ENCODE results near the gene B3GAT1. TPM values are rescaled to one million over a fixed set of nuclear protein-coding genes. Genes with fewer than 3 reads are reported as not detected.

B3GAT1 gene
- total RNA-seq, 1 experiment from 2014 or later: 34.3 TPM

GRCh38 chr11:134374171-134374570 lies 37.9 kb downstream of the B3GAT1 start:
- no CpG with 5 or more reads among the region's 9 CpGs for WGBS (ENCODE audit: extremely low coverage, insufficient read length, low lambda C conversion rate)
- Histone ChIP-seq H3K23ac (ENCODE audit: insufficient read length, low read depth, low read length) (no peak overlapping the region), H3K27me3 (ENCODE audit: insufficient read depth, low read length) (no peaks in the 10 kb centered on the region), H2BK15ac (ENCODE audit: low read depth, low read length) (no peak overlapping the region), H3K9me3 (ENCODE audit: control insufficient read depth, low read depth, low read length) (no peaks in the 10 kb centered on the region), H3K79me2 (ENCODE audit: insufficient read depth, low read length) (no peaks in the 10 kb centered on the region), H3K4me2 (ENCODE audit: insufficient read depth, insufficient read length, low read length) (no peak overlapping the region), H4K8ac (replicated peaks; ENCODE audit: insufficient read length, low read depth, low read length) (no peak overlapping the region), H3K18ac (ENCODE audit: insufficient read length, low read depth, low read length) (no peak overlapping the region), H3K79me1 (ENCODE audit: insufficient read depth, low read depth, low read length, poor library complexity, severe bottlenecking) (no peaks in the 10 kb centered on the region), H3K23me2 (ENCODE audit: insufficient read length, low read depth, low read length, poor library complexity, severe bottlenecking) (no peaks in the 10 kb centered on the region), H3K56ac (ENCODE audit: insufficient read length, low read depth, low read length) (no peak overlapping the region), H3K27ac (ENCODE audit: insufficient read length, low read depth, low read length) (no peak overlapping the region), H3T11ph (ENCODE audit: low read length) (no peak overlapping the region), H4K91ac (ENCODE audit: insufficient read length, low read depth, low read length) (no peak overlapping the region), H2BK20ac (ENCODE audit: low read depth, low read length, poor library complexity, severe bottlenecking) (no peak overlapping the region), H2AFZ (ENCODE audit: low read length) (no peak overlapping the region), H3K4me1 (ENCODE audit: insufficient read depth, low read length) (peaks cover 4% of the 10 kb centered on the region; the same call in 1 of the 2 replicates), H4K20me1 (ENCODE audit: control insufficient read depth, insufficient read depth, insufficient read length) (no peaks in the 10 kb centered on the region), H4K5ac (ENCODE audit: insufficient read length, low read depth, low read length) (no peak overlapping the region), H2AK5ac (ENCODE audit: insufficient read length, low read length) (no peak overlapping the region), H2BK12ac (ENCODE audit: insufficient read length, low read depth, low read length) (no peak overlapping the region), H2BK5ac (ENCODE audit: insufficient read length, low read length) (no peak overlapping the region), H3K14ac (ENCODE audit: insufficient read depth, low read length) (no peak overlapping the region), H2BK120ac (ENCODE audit: low read depth, low read length, poor library complexity, severe bottlenecking) (no peak overlapping the region), H3K4ac (ENCODE audit: low read depth, low read length) (no peak overlapping the region), H3K9ac (ENCODE audit: extremely low read depth, insufficient read length, low read length) (no peak overlapping the region)
- Mint-ChIP-seq H3K4me1 (peaks cover 20 to 23% of the 10 kb centered on the region in 2 experiments), H3K27me3 (ENCODE audit: low read depth) (peaks cover 15% of the 10 kb centered on the region), H3K27ac (no peak overlapping the region), H3K9me3 (no peaks in the 10 kb centered on the region), H3K36me3 (ENCODE audit: insufficient read depth in 1 of 3, low read depth in 3 of 3) (peaks cover 5 to 15% (median 8%) of the 10 kb centered on the region in 3 experiments; a peak in 4 of 7 replicates), H3K4me3 (no peak overlapping the region)
- DNase-seq: no peak
- TF ChIP-seq CTCF (conservative IDR thresholded peaks at IDR 0.05): no peak
